ENCODE data around the gene TMEM231.

The TMEM231 gene

GRCh38 chr16:75567911-75568310 lies 11.9 kb upstream of the TMEM231 start:
- DNase-seq (ENCODE audit: low read depth): peak; percentile 73
- TF ChIP-seq CTCF (IDR thresholded peaks at IDR 0.05; ENCODE audit: control insufficient read depth, extremely low read depth, insufficient read depth): no peak
- peak overlapping the region; percentile 93 for H3K4me3 ChIP-seq (ENCODE audit: low read depth, low read length)

GRCh38 chr16:75566758-75567255 lies 10.8 kb upstream of the TMEM231 start:
- TF ChIP-seq CTCF (IDR thresholded peaks at IDR 0.05; ENCODE audit: control insufficient read depth, extremely low read depth, insufficient read depth): no peak

GRCh38 chr16:75566040-75566757 lies 10.1 kb upstream of the TMEM231 start, which contains the start of gene GABARAPL2:
Gene GABARAPL2 (plus strand): TSS chr16:75566379. CDS start chr16:75566487, 108 bp downstream.
- DNase-seq (ENCODE audit: low read depth): no peak
- peak within 1 kb of the TSS; percentile 93 for H3K4me3 ChIP-seq (ENCODE audit: low read depth, low read length)
- no peak for TF ChIP-seq CTCF (IDR thresholded peaks at IDR 0.05; ENCODE audit: control insufficient read depth, extremely low read depth, insufficient read depth)

More at GRCh38 chr16:75566758-75567255, 10.8 kb upstream of the TMEM231 start:
- peak overlapping the region; percentile 93 for H3K4me3 ChIP-seq (ENCODE audit: low read depth, low read length)
- DNase-seq (ENCODE audit: low read depth): no peak

GRCh38 chr16:75565640-75566039 lies 9.6 kb upstream of the TMEM231 start:
- peak overlapping the region; percentile 93 for H3K4me3 ChIP-seq (ENCODE audit: low read depth, low read length)
- TF ChIP-seq CTCF (IDR thresholded peaks at IDR 0.05; ENCODE audit: control insufficient read depth, extremely low read depth, insufficient read depth): no peak
- DNase-seq (ENCODE audit: low read depth): no peak

- no peak overlapping the region for H3K4me3 ChIP-seq (ENCODE audit: low read depth, low read length)
- no peak for TF ChIP-seq CTCF (IDR thresholded peaks at IDR 0.05; ENCODE audit: control insufficient read depth, extremely low read depth, insufficient read depth)
- DNase-seq (ENCODE audit: low read depth): no peak
These were observed 3.7 kb upstream of the TMEM231 start for GRCh38 chr16:75559564-75560372.

GRCh38 chr16:75558846-75559401 lies 2.9 kb upstream of the TMEM231 start:
- no peak overlapping the region for H3K4me3 ChIP-seq (ENCODE audit: low read depth, low read length)
- no peak for TF ChIP-seq CTCF (IDR thresholded peaks at IDR 0.05; ENCODE audit: control insufficient read depth, extremely low read depth, insufficient read depth)
- DNase-seq (ENCODE audit: low read depth): no peak

All from LNCaP clone FGC (cell line).